NK-92 (cell line): ENCODE measurements around the gene SERTAD3.
"Not testable (repeated sequence)": the region's sequence is repeated elsewhere in the genome, so short reads cannot be mapped to it uniquely, and the experiment has no call there.

ENCODE experiments used
- DNase-seq: peaks from one replicate; lab custom pipeline; 2025; ENCODE audit not compliant: unreplicated experiment; lab: John Stamatoyannopoulos, UW

SERTAD3 gene

DNA sequence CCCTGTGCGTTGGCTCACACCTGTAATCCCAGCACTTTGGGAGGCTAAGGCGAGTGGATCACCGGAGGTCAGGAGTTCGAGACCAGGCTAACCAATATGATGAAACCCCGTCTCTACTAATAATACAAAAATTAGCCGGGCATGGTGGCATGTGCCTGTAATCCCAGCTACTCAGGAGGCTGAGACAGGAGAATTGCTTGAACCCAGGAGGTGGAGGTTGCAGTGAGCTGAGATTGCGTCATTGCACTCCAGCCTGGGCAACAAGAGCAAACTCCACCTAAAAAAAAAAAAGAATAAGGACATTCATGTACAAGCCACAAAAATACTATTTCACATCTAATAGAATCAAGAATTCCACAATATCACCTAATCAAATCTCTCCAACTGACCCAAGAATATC is 15.9 kb downstream of the SERTAD3 start:
- not testable (repeated sequence) for DNase-seq

DNA sequence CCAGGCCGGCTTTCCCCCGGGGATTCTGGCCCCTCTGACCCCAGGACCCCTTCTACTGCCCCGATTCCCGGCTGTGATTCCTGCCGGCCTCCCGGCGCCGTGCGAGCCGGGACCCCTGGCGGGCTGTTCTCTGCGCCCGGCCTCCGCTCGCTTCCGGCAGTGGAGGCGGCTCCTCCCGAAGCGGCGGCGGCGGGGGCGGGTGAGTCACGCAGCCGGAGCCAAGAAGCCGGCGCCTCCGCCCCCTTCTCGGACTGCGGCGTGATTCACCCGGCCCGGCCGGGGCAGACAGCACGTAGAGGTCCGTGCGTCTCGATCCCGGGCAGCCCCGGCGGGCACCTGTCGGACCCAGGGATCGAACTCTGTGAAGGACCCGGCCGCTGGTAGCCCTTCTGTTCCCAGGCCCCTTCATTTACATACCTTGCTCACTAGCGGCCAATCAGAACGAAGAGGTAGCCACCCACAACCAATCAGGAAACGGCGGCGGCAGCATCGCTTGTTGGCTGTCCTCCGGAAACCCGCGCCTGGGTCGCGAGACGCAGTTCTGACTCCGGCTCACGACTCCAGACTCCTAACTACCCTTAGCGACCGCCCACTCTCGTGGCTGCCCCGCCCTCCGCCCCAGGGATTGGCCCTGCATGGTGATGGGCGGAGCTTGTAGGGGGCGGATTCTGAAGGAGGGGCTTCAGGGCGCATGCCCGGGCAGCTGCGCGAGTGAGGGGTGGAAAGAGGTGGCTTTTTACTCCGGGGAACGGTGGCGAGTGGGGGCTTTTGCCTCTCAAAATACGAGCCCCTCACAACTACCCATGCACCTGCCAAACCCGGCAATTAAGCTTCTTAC is 18.5 kb downstream of the SERTAD3 start, which contains the start of gene SERTAD1:
SERTAD1 (minus strand) TSS at position 543 of the 838 bp plus-strand sequence. CDS start 2,446 bp downstream, outside the sequence.
- DNase-seq: peak; percentile 98

DNA sequence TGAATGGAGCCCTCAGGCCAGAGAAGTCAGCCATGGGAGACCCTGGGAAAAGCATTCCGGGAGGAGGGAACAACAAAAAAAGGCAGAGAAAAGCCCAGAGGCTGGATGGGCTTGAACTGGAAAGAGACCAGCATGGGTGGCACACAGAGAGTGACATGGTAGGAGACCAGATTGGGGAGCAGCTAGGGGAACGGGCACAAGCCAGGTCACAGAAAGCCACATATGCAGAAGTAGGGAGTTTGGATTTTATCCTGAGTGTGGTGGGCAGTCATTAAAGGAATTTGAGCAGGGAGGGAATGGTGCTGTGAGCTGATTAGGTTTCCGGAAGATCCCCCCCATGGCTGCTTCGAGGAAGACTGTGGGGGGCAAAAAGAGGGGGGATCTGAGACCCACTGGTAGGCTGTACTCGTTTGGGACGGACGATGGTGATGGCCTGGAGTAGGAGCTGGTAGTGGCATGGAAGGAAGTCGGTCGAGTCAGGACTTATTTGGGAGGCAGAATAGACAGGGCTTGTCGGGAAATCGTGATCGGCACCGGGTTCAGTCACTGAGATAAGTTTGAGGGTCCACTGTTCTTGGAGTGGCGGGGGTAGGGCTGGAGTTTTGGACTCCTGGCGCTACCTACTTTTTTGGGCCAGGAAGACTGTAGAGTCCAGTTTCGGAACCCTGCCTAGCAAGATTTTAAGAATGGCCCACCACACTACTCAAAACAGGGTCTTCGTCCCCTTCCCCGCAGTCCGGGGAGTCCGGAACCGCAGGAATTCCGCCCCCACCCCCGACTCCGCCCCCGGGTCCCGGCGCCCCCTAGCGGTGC is 19.3 kb downstream of the SERTAD3 start:
- no peak for DNase-seq

DNA sequence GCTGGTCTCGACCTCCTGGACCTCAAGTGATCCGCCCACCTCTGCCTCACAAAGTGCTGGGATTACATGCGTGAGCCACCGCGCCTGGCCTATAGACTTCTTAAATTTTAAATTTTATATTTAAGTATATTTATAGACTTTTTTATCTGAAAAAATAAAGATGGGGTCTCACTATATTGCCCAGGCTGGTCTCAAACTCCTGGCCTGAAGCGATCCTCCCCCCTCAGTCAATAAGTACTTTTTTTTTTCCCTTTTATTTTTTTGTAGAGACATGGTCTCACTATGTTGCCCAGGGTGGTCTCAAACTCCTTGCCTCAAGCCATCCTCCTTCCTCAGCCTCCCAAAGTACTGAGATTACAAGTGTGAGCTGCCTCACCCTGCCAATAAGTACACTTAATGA is 20.2 kb downstream of the SERTAD3 start:
- no peak for DNase-seq

DNA sequence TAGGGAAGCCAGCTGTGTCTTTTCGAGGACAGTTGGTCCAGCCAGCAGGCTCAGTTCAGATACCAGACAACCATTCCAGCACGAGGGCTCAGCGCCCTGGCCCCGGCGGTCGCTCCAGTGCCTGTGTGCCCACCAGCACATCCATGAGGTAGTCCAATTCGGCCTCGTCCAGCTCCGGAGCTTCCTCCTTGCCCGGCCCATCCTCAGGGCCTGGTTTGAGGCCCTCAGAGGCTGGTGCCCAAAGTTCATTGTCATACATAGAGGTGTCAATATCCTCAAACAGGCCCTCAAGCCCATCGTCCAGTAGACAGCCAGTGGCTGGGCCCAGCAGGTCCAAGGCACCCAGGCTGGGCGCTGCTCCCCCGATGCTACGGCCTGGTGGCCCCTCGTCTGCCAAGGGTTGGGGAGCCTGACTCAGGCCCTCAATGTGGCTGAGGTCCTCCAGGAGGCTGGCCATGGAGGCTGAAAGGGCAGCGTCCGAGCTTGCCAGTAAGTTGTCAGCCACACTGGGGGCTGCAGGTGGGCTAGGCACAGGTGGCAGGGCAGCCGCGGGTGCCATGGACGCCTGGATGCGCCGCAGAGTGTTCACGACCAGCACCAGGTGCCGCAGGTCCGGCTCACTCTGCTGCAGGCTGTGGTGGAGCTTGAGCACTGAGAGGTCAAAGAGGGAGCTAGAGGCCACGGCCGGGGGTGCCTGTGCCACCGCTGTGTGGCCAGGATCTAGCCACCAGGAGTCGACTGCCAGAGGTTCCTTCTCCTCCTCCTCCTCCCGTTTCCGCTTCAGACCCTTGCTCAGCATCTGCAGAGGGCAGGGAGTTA is 21.2 kb downstream of the SERTAD3 start:
- no peak for DNase-seq

DNA sequence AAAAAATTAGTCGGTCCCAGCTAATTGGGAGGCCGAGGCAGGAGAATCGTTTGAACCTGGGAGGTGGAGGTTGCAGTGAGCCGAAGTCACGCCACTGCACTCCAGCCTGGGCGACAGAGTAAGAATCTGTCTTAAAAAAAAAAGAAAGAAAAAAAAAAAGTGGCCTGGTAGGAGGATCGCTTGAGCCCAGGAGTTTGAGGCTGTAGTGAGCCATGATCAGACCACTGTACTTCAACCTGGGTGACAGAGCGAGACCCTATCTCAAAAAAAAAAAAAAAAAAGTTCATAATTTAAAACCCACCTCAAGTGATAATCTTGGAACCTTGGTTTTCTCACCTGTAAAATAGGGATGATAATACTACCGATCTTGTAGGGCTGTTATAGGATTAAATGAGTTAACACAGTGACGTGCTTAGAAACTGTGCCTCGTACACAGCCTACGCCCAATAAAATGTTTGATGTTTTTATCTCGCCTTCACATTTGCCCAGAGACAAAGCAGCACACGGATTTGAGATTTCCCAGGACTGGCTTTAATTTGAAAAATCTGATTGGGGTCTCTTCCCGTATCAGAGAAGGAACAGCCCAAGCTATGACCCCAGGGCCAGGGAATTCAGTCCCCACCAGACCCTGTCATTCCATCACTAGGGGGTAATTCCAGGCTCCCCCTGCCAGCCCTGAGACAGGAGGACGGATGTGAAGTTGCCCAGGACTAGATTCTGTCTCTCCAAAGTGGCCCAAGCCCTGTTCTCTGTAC is 22.0 kb downstream of the SERTAD3 start:
- DNase-seq: no peak

DNA sequence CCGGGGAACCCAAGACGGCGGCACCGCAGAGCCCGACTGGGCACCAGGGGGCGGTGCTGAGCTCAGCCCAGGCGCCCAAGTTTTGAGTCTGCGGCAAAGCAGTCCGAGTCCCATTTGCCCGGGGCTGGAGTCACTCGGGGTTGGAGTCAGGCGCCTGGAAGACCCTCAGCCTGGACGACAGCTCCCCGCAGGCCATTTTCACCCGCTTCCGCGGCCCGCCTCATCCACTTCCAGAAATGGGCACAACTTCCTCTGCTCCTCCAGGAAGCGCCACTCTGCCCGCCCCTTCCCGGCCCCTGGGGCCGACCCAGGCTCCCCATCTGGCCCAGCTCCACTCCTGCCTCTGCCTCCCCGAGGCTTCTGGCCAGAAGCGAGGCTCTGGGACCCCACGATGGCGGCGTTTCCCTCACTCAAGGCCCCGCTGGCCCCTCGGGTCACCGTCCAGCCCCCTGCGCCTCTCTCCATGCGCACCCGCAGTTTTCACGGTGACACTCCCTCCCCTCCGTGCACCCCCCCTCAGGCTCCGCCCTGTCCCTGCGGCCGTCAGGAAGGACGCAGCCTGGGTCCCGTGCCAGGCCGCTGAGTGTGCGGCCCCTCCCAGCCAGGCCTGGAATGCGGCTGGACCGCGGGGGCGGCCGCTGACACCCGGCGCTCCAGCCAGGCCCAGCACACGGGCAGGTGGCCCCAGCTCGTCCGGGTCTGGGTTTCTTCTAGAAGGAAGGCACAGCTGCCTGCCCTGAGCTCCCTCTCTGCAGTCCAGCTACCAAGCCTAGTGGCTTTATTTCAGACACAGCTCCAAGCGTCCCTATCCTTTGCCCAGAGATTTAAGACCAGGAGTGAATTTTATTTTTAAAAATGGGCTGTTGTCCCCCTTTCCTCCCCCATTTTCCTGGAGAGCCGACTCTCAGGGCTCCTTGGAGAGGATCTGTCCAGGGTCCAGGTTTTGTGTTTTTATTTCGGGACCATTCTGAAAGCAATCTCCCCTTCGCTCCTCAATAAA is 23.1 kb downstream of the SERTAD3 start:
- DNase-seq: no peak

DNA sequence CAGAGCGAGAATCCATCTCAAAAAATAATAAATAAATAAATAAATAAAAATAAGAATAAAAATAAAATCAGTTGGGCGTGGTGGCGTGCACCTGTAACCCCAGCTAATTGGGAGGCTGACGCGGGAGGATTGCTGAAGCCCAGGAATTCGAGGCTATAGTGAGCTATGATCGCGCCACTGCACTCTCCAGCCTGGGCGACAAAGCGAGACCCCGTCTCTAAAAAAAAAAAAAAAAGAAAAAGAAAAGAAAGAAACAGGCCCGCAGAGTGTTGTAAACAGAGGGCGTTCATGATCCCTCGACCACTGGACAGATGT is 23.7 kb downstream of the SERTAD3 start:
- DNase-seq: no peak

DNA sequence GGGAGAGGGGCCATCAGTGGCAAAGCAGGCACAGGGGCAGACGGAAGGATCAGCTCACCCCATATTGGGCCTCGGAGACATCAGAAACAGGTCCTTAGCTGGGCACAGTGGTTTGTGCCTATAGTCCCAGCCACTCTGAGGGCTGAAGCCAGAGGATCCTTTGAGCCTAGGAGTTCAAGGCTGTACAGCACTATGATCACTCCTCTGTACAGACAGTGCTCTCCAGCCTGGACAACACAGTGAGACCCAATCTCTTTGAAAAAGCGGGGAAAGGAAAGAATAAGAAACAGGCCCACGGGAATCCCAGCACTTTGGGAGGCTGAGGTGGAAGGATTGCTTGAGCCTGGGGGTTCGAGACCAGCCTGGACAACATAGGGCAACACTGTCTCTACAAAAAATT is 24.4 kb downstream of the SERTAD3 start:
- DNase-seq: no peak

DNA sequence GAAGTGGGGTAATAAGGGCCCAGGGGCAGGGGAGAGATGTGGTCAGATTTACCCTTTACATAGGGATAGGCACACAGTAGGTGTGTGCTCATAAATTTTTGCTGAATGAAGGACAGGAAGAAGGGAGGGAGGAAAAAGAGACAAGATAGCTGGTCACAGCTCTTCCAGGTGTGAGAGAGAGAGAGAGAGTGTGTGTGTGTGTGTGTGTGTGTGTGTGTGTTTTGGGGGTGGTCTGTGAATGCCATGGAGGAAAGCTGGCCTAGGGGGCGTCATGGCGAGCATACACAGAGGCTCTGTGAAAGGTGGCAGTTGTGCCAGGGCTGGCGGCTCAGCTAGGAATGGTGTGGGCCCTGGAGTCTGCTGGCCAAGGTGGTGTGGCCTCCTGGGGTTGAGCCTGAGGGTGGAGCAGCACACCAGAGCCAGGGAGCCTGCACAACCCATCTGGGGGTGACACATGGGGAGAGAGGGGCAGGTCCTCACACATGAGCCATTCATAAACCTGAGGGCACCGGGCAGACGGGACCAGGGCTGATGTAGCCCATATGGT is 25.0 kb downstream of the SERTAD3 start:
- no peak for DNase-seq

DNA sequence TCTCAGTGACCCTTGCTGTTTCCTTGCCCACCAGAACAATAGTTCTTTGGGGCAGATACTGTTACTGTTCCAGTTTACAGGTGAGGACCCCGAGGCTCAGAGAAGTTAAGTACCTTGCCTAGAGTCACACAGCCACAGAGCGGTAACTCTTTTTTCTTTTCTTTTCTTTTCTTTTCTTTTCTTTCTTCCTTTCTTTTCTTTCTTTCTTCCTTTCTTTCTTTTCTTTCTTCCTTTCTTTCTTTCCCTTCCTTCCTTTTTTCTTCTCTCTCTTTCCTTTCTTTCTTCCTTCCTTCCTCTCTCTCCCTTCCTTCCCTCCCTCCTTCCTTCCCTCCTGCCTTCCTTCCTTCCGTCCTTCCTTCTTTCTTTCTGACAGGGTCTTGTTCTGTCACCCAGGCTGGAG is 26.1 kb downstream of the SERTAD3 start:
- DNase-seq: no peak

DNA sequence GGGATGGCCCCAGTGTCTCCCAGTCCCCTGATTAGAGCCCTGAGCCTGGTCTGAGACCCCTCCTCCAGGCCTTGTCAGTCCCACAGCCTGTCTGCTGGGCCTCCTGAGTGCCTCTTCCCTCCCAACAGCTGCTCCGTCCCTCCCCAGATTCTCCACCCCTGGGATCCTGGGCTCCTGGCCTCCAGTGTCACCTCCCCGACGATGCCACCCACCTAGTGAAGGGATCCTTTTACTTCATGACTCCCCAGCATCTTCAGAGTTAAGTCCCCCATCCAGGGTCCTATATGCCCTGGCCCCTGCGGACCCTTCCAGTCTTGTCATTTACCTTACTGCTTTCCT is 26.5 kb downstream of the SERTAD3 start:
- DNase-seq: no peak

DNA sequence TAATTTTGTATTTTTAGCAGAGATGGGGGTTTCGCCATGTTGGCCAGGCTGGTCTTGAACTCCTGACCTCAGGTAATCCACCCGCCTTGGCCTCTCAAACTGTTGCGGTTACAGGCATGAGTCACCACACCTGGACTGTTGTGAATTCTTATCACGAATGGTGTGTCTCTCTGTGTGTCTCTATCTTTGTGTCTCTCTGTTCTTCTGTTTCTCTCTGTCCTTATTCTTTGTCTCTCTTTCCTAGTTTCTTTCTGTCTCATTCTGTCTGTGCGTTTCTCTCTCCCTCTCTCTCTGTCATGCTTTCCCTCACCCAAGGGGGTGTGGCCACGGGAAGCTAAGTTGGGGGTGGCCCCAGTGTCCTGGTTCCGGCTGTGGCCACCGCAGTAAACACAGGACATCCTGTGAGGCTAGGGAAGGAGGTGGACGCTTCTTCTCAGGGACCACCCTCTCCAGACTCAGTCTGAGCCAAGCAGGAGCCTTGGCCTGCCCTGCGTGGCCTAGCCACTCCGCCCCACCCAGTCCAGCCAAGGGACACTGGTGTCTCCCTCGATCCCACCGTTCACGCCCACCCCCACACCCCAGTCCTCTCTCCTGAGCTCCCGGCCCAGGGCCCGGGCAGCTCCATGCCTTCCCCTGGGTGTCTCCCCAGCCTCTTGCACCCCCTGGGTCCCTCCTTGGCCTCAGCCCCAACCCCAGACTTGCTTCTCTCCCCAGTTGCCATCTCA is 27.1 kb downstream of the SERTAD3 start:
- DNase-seq: no peak

DNA sequence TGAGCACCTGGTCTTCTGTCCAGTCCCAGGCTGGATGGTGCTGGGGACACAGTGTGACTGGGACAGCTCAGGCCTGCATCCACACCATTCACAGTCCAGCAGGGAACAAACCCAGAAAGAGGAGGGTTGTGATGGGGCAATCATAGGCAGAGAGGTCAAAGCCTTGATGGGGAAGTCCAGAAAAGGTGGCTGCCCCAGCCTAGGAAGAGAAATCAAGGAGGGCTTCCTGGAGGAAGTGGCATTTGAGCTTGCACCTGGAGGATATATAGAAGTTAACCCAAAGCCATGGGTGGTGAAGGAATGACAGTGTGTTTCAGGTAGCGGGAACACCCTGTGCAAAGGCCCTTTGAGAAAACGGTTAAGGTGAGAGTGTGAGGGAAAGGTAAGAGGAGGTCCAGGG is 28.4 kb downstream of the SERTAD3 start:
- DNase-seq: no peak

DNA sequence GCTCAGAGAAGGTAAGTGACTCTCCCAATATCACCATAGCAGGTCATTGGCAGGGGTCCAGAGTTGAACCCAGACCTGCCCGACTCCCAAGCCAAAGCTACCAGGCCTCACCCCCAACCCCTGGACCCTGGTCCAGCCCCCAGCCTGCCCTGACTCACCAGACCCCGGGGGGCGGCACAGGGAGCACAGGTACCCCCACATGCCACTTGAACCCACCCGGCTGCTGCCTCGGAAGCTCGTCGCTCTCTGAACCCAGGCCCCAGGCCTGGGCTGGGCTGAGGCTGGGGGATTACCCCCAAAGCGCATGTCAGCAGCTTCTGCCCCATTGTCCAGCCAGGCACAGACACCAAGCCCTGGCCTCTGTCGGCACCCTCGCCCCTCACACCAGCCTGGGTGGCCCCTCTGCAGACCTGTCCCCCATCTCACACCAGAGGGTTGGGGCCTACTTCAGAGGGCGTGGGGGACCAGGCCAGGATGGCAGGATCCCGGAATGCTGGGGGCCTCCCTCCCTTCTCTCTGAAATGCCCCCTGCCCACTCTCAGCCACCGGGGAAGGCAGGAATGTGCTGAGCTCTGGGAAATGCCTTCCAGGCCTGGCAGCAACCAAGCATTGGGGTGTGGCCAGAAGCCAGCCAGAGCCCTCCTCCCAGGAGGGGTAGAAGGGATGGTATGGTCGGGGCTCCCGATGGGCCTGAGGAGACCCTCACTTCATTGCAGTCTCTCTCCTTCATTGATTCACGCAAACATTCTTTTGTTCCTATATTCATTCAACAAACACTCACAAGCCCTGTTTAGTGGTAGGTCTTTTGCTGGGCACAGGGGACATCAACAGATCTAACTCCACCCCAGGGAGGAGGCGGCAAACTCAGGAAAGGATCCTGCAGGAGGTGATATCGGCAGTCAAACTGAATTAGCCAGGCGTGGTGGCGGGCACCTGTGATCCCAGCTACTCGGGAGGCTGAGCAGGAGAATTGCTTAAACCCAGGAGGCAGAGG is 29.3 kb downstream of the SERTAD3 start:
- no peak for DNase-seq

DNA sequence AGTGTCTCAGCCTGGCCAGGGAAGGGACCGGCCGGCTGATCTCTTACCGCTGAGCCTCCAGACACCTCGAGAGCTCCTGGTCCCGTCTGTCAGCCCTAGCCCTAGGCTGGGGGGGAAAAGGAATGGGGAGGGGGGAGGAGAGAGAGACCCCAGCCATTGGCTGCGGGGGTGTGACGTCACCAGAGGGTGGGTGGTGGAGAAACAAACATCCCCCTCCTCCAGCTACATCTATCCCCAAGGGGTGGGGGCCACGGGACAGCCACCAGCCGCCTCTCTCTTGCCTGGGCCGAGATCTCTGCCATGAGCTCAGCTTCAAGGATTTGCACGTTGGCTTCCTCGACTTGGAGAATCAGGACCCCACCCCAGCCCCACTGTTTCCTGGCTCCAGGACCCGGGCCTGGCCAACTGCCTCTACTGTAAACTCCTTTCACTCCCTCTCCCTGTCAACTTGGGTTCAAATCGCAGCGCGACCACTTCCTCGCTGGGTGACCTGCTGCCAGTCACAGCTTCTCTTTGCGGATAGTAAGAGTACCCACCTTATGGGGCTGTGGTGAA is 30.8 kb downstream of the SERTAD3 start, which contains the start of gene PRX:
PRX (minus strand) TSS at position 88 of the 555 bp plus-strand sequence. CDS start 5,446 bp downstream, outside the sequence.
- DNase-seq: no peak

DNA sequence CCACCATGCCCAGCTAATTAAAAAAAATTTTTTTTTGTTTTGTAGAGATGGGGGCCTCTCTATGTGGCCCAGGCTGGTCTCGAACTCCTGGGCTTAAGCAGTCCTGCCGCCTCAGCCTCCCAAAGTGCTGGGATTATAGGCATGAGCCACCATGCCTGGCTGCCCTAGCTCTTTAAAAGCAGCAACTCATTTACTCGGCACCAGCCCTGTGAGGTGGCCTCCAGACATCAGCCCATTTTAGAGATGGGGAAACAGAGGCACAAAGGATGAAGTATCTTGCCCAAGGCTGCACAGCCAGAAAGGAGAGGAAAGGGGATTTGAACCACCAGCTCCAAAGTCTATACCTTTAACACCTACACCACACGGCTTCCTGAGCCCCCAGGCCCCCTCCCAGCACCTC is 31.3 kb downstream of the SERTAD3 start:
- DNase-seq: no peak
